NOMO-1 (cell line): Measurements from ENCODE around the gene TREH.
"Not testable (repeated sequence)": the region's sequence is repeated elsewhere in the genome, so short reads cannot be mapped to it uniquely, and the experiment has no call there.

Experiments used
- DNase-seq, 2 experiments: peaks; one replicate each; lab custom pipeline; 2025; ENCODE audit not compliant: unreplicated experiment in 2 of 2; lab: John Stamatoyannopoulos, UW

TREH gene

DNA sequence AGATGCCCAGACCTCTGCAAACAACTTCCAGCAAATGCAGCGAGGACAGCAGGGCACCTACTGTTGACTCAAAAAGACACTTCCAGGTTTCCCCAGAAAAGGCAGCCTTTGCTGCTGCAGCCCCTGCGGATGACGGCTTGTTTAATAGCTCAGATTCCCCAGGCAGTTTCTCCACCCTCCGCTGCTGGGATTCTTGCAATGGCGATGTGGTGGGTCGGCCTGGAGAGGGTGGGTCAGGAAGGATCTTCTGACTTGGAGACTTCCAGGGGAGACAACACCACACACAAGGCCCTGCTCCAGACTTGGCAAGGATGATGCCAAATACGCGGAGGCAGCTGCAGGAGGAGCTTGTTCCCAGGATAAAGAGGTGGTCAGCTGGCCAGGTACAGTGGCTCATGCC is 17.9 kb upstream of the TREH start:
- DNase-seq = no peak

DNA sequence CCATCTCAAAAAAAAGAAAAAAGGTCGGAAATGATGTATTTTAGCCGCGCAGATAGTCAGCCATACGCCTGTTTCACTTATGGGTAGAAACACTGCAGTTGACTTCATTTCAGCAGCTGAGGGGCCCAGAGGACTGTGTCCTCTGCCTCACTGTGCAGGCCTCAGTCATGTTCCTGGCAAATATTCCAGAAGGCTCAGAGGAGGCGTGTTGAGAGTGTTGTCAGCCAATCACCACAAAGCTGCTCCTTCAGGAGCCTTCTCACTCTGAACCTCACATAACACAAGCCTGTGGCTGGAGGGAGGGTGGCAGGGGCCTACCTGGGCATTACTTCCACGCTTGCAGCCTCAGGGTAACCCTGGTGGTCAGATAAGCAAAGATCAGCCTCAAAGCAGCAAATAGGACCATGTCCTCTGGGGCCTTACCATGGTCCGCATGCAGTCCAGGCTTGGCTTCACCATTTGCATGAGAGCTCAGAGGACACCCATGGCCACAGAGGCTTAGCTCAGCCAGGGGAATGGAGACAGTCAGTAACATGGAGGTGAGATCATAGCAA is 17.3 kb upstream of the TREH start:
- DNase-seq = no peak

DNA sequence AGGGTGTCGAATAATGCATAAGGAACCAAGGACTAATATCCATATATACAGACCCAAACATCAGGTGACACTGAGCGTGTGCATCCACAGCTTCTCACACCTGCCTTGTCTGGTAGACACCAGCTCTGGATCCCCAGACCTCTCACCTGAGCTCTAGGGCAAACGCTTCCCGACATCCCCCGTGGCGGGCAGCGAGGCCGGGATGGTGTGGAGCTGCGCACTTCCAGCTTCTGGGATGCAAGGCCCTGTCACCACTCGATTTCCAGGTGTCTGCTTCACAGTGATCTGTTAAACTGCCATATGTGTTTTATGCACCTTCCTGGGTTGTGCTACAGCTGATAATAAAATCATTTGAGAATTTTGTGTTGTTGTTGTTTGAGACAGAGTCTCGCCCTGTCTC is 15.3 kb upstream of the TREH start:
- no peak for DNase-seq

DNA sequence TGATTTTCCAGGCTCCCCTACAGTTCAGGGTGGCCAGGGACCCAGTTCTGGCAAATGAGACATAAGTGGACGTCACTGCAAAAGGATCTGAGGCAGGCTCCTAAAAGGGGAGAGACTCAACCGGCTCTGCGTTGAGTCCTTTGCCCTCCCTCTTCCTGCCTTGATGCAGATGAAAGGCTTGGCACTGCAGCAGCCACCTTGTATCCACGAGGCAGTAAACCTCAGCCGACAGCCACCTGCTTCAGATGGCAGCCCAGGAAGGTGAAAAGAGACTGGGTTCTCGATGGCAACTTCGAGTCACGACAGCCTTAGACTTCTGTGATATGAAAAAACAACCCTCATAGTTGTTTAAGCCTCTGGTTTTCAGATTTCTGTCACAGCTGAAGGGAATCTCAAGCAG is 14.7 kb upstream of the TREH start:
- no peak for DNase-seq

DNA sequence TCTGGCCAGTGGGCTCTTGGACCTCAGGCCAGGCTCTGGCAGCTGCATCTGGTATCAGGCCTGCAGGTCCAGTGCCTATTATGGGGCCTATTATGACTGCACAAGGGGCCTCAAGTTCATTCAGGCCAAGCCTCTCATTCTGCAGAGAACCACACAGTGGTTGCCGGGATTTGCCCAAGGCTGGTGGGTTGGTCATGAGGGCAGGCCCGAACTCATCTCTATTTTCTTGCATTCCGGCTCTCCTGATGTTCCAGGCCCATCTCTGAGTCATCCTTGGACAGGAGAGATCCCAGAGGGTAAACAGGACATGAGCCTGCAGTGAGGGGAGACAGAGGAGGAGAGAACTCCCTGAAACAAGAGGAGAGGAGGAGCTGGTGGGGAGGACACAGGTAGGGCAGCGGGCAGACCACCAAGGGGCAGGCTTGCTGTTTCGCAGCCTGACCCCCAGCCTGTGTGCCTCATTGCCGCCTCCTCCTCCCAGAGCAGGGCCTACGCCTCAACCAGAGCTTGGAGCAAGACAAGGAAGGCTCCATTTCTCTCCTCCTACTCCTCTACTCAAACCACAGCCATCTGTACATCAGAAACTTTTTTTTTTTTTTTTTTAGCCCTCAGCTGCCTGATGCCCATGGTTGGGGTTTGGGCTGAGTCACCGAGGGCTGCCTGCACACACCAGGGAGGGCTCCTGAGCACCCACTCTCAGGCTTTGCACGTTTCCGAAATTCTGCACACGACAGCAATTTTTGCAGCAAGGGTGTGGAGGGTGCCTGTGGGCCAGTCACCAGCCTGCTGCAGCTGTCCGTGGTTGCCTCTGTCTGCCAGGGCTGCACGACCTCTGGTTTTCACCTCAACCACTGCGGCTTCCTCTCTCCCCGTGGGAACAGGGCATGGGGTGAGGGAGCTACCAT is 12.7 kb upstream of the TREH start:
- DNase-seq = no peak

DNA sequence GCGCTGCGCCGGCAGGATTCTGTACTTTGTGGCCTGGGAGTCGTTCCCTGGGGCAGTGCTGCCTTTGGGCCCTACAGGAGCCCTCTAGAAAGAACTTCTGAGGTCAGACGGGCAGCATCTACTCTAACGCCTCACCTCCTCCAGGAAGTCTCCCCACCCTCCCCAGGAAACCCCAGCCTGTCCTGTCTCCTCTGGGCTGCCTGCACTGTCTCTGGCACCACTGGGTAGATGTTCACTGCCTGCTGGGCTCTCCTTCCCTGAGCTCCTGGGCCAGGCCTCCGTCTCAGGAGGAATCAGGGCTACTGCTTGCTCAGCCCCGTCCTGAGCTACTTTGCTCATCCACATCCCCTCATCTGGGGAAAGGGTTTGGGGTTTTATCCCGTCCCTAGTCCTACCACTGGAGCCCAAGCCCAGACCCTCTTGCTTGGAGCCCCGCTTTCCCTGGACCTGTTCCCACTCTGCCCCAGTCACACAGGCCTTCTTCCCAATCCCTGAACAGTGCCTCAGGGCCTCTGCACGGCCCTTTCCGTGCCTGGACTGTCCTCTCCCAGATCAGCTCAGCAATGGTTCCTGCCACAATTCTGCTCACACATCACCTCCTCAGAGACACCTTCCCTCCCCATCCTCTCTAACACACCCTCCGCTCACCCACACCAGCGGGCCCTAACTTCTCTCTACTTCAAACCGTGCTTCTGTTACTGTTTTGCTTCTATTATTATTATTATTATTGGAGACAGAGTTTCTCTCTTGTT is 11.3 kb upstream of the TREH start:
- no peak for DNase-seq

DNA sequence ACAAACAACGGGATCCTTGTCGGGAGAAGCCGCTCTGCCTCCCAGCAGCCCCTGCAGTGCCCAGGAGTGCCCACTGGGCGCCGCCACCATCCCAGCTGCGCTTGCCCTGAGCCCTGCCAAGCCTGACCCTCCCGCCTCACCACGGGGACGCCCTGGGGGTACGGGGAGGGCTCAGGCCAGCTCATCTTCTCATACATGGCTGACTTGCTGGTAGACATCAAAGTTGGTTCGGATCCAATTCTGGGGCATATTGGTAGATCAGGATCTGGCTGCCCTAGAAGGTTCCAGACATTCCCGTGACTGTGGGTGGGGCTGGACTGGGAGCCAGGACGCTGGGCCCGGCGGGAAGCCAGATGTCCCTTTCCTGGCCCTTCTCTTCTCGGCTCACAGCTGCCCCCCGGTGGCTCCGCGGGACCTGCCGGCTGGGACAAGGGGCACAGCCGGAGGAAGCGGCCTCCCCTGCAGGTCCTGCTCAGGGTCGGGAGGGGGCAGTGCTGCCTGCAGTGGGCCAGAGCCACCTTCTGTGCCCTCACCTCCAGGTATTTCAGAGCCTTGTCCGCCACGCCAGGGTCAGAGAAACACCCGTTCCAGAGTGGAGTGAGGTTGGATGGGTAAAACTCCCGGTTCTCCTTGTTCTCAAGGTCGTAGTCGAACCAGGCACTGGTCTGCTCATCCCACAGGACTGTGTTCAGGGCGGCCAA is 10.6 kb upstream of the TREH start:
- DNase-seq = peak; percentile 76 to 78

DNA sequence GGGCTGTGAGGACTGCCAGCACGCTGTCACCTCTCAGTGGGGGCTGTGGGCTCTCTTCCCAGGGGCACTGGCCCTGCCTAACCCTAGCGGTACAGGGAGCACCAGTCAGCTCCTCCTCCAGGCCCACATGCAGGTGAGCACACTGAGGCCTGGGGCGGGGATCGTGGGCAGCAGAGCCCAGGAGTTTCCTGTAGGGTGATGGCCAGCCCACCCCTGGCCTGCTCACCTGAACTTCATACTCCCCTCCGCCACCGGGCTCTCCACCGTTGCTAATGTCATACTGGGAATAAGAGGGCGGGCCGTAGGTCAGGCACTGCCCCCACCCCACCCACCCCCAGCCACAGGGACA is 10.0 kb upstream of the TREH start:
- no peak for DNase-seq

DNA sequence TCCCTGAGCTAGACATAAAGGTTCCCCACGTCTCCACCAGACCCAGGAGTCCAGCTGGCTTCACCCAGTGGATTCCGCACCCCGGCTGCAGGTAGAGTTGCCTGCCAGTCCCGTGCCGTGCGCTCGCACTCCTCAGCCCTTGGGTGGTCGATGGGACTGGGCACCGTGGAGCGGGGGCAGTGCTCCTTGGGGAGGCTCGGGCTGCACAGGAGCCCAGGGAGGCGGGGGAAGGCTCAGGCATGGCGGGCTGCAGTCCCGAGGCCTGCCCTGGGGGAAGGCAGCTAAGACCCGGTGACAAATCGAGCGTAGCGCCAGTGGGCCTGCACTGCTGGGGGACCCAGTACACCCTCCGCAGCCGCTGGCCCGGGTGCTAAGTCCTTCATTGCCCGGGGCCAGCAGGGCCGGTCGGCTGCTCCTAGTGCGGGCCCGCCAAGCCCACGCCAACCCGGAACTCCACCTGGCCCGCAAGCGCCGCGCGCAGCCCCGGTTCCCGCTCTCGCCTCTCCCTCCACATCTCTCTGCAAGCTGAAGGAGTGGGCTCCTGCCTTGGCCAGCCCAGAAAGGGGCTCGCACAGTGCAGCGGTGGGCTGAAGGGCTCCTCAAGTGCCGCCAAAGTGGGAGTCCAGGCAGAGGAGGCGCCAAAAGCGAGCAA is 9.5 kb upstream of the TREH start:
- no peak for DNase-seq

DNA sequence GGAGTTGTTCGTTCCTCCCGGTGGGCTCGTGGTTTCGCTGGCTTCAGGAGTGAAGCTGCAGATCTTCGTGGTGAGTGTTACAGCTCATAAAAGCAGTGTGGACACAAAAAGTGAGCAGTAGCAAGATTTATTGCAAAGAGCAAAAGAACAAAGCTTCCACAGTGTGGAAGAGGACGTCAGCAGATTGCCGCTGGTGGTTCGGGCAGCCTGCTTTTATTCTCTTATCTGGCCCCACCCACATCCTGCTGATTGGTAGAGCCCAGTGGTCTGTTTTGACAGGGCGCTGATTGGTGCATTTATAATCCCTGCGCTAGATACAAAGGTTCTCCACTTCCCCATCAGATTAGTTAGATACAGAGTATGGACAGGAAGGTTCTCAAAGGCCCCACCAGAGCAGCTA is 8.9 kb upstream of the TREH start:
- not testable (repeated sequence) for DNase-seq

DNA sequence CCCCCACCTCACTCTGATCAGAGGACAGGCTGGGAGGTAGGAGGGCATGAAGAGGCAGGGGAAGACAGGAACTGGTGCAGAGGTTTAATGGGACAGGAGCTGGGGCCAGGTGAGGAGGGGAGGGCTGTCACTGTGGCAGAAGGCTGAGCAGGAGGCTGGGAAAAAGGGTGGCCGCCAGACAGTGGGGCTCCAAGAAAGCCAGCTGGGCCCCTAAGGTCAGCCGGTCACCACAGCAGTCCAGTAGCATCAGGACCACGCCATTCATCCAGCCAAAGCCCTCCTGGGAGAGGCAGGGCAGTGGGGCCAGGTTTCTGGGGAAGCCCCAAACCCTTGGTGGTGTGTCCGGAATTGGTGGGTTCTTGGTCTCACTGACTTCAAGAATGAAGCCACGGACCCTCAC is 8.5 kb upstream of the TREH start:
- DNase-seq = no peak

DNA sequence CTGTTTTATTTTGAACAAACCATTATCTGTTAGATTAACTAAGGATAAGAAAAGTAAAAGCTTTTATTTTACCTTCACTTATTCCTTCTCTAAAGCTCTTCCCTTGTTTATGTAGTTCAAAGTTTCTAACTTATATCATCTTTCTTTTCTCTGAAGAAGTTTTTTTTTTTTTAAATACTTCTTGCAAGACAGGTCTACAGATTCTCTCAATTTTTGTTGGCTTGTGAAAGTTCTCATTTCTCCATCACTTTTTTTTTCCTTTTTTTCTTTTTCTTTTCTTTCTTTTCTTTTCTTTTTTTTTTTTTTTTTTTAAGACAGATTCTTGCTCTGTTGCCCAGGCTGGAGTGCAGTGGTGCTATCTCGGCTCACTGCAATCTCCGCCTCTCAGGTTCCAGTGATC is 4.7 kb upstream of the TREH start:
- DNase-seq = no peak

DNA sequence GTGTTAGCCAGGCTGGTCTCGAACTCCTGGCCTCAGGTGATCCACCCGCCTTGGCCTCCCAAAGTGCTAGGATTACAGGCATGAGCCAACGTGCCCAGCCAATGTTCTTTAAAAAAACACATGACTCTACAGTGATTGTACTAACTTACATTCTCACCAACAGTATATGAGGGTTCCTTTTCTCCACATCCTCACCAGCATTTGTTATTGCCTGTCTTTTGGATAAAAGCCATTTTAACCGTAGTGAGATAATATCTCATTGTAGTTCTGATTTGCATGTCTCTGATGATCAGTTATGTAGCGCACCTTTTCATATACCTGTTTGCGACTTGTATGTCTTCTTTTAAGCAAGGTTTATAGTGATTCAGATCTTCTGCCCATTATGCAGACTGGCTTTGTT is 3.5 kb upstream of the TREH start:
- not testable (repeated sequence) for DNase-seq

DNA sequence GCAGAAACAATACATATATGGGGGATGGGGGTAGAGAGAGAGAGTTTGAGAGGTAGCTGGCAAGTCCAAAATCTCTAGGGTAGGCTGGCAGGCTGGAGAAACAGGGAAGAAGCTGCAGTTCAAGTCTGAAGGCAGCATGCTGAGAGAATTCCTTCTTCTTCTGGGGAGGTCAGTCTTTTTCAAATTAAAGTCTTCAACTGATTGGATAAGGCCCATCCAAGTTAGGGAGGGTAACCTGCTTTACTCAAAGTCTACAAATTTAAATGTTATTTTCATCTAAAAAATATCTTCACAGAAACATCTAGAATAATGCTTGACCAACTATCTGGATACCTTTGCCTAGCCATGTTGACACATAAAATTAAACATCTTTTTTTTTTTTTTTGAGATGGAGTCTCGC is 2.9 kb upstream of the TREH start:
- DNase-seq = no peak

DNA sequence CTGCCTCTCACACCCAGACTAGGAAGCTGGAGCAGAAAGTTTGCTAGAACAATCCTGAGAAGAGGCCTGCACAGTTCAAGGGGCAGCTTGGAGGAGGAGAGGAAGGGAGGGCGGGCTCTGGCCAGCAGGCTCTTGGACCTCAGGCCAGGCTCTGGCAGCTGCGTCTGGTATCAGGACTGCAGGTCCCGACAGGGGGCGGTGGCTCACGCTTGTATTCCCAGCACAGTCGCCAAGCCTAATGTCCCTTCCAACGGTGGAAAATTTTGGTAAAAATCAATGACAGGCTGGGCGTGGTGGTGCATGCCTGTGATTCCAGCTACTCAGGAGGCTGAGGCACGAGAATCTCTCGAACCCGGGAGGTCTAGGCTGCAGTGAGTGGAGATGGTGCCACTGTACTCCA is 542 bp downstream of the TREH start:
- not testable (repeated sequence) for DNase-seq

DNA sequence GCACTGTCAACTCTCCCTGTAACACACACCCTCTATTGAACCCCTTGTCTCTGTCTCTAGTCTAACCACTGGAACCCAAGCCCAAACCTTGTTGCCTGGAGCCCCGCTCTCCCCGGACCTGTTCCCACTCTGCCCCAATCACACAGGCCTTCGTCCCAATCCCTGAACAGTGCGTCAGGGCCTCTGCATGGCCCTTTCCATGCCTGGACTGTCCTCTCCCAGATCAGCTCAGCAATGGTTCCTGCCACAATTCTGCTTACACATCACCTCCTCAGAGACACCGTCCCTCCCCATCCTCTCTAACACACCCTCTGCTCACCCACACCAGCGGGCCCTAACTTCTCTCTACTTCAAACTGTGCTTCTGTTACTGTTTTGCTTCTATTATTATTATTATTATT is 1.5 kb downstream of the TREH start:
- DNase-seq = no peak

DNA sequence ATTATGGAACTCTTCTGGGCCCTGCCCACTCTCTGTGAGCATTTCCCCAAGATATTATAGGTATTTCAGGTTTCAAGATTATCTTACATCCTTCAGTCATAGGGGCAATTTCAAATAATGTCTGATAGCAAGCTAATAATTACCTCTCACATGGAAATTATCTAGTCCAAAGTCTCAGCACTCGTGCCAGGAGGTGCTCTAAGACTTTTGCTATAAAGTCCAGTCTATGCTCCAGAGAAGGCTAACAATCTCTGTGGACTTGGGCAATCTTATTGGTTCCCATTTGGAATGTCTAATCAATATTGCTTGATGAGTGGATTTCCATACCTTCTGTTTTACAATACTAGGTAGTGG is 5.4 kb downstream of the TREH start:
- DNase-seq = no peak

DNA sequence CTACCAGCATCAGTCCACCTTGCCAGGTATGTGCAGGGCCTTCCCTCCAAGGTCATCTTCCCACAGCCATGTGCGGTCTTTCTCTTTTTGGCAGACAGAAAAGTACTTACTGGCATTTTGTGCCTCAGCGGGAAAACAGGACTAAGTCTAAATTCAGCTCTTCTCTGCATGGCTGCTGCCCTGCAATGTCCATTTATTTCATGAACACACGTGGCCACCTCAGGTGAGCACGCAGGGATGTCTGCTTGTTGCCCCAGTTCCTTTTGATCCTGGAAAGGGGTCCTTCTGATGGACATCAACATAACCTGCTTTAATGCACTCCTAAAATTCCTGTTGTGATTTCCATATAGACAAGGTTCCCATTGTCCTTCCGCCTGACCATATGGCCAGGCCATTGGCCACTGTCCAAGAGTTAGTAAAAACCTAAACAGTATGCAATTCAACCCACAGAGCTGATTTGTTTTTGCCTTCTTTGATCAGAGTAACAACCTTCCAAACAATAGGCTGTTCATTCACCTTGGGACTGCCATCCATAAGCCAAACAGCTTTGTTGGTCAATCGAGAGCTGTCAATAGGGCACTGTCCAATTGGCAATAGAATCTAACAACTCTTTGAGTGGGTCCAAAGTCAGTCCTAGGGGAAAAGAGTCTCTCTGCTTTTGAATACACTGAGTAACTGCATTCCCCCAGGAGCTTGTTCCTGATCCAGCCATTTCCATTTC is 5.9 kb downstream of the TREH start:
- no peak for DNase-seq

DNA sequence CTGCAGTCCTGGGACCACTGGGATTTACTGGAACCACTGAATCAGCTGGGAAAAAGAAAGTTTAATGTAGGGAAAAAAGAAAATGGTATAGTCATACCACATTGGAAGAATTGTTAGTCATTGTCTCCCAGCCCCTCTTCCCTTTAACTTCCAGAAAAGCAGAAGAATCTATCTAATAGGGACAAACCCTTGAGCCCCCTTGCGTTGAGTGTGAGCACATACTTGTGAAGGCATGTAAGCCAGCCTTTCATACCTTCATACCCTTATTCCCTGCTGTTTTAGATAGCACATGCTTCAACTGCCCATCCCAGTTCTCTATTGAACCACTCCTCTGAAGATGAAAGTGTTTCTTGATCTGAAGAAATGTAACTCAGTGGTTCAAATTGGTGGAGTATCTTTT is 6.6 kb downstream of the TREH start:
- DNase-seq = no peak

DNA sequence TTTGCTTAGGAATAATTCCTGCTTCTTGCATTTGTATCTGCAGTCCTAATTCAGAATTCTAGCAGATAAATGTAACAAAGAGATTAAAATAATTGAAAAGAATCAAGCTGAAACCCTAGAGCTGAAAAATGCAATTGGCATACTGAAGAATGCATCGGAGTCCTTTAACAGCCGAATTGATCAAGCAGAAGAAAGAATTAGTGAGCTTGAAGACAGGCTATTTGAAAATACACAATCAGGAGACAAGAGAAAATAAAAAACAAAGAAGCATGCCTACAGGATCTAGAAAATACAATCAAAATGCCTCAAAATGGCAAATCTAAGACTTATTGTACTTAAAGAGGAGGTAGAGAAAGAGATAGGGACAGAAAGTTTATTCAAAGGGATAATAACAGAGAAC is 8.2 kb downstream of the TREH start:
- DNase-seq = no peak
